Measurements from ENCODE around the gene CSNK1D. TPM values are rescaled to one million over a fixed set of nuclear protein-coding genes. Genes with fewer than 3 reads are reported as not detected.

CSNK1D gene
- total RNA-seq, 1 experiment from 2014 or later: 111 TPM

GRCh38 chr17:82277851-82278250 is 4.4 kb upstream of the CSNK1D start (continued):
- TF ChIP-seq ERG (CRISPR knock-in tag; IDR thresholded peaks at IDR 0.05): no peak
- no peak for TF ChIP-seq MYBL2 (CRISPR knock-in tag; IDR thresholded peaks at IDR 0.05)
- no peak for TF ChIP-seq PRDM15 (CRISPR knock-in tag; IDR thresholded peaks at IDR 0.05)
- TF ChIP-seq ETV6 (CRISPR knock-in tag; IDR thresholded peaks at IDR 0.05): no peak
- TF ChIP-seq NFATC4 (CRISPR knock-in tag; IDR thresholded peaks at IDR 0.05): no peak

- CTCF ChIA-PET: interaction anchor here (1.4 kb wide), 1 partner anchor 148 kb away, joined by 3 read pairs; no protein-coding TSS in a partner anchor
- peaks cover 7% of the 10 kb centered on the region for H3K36me3 Mint-ChIP-seq
Measured at GRCh38 chr17:82276938-82277337, 3.4 kb upstream of the CSNK1D start.

GRCh38 chr17:82275326-82275725 is 1.8 kb upstream of the CSNK1D start:
- ChIA-PET POLR2A (no interaction called here), CTCF (interaction anchor here (1.3 to 2.2 kb wide), 2 partner anchors 25 to 39 kb away, joined by 4 to 9 read pairs; no protein-coding TSS in a partner anchor)
- Mint-ChIP-seq H3K27ac (no peak overlapping the region), H3K36me3 (peaks cover 19% of the 10 kb centered on the region), H3K27me3 (ENCODE audit: low read depth) (peaks cover 3% of the 10 kb centered on the region; the same call in 1 of the 2 replicates), H3K4me3 (no peak overlapping the region), H3K4me1 (peaks cover 45% of the 10 kb centered on the region), H3K9me3 (no peaks in the 10 kb centered on the region)
- no peak for ATAC-seq
- TF ChIP-seq EMX1 (CRISPR knock-in tag; IDR thresholded peaks at IDR 0.05) (no peak), ZNF121 (CRISPR knock-in tag; IDR thresholded peaks at IDR 0.05) (no peak), ATF1 (CRISPR knock-in tag; IDR thresholded peaks at IDR 0.05) (no peak), STAT6 (CRISPR knock-in tag; conservative IDR thresholded peaks at IDR 0.05; ENCODE audit: low read depth) (no peak), ZNF671 (CRISPR knock-in tag; IDR thresholded peaks at IDR 0.05) (no peak), ZNF512 (CRISPR knock-in tag; IDR thresholded peaks at IDR 0.05; ENCODE audit: borderline replicate concordance) (no peak), NFYB (CRISPR knock-in tag; conservative IDR thresholded peaks at IDR 0.05; ENCODE audit: low read depth) (no peak), SMAD4 (CRISPR knock-in tag; IDR thresholded peaks at IDR 0.05) (no peak), ZBTB21 (CRISPR knock-in tag; IDR thresholded peaks at IDR 0.05; ENCODE audit: borderline replicate concordance) (no peak), USF2 (CRISPR knock-in tag; IDR thresholded peaks at IDR 0.05) (no peak)
- DNase-seq (ENCODE audit: low spot score): no peak

More at GRCh38 chr17:82276938-82277337, 3.4 kb upstream of the CSNK1D start:
- Mint-ChIP-seq H3K4me1 (peaks cover 33% of the 10 kb centered on the region), H3K27me3 (ENCODE audit: low read depth) (peaks cover 3% of the 10 kb centered on the region; the same call in 1 of the 2 replicates), H3K27ac (peak overlapping the region; percentile 57; the same call in 1 of the 2 replicates), H3K9me3 (no peaks in the 10 kb centered on the region), H3K4me3 (no peak overlapping the region)
- DNase-seq (ENCODE audit: low spot score) (no peak), ATAC-seq (no peak)
- POLR2A ChIA-PET: no interaction called here
- TF ChIP-seq TEAD4 (CRISPR knock-in tag; IDR thresholded peaks at IDR 0.05): no peak
- TF ChIP-seq USF2 (CRISPR knock-in tag; IDR thresholded peaks at IDR 0.05): no peak
- TF ChIP-seq FOXJ3 (CRISPR knock-in tag; IDR thresholded peaks at IDR 0.05; ENCODE audit: borderline replicate concordance): no peak
- TF ChIP-seq TCF7 (CRISPR knock-in tag; IDR thresholded peaks at IDR 0.05; ENCODE audit: low read depth): no peak
- no peak for TF ChIP-seq PRRX2 (CRISPR knock-in tag; IDR thresholded peaks at IDR 0.05)
- TF ChIP-seq MAX (CRISPR knock-in tag; IDR thresholded peaks at IDR 0.05): no peak
- no peak for TF ChIP-seq USF1 (CRISPR knock-in tag; IDR thresholded peaks at IDR 0.05)
